Activated naive CD4-positive, alpha-beta T cell treated with anti-CD3 and anti-CD28 coated beads for 36 hours (primary cell): ENCODE results near the gene CTNNA2. TPM values are rescaled to one million over a fixed set of nuclear protein-coding genes. Genes with fewer than 3 reads are reported as not detected.

ENCODE experiments used
- CTCF ChIA-PET: fragments of 350-600 bp; sonication (Branson Sonifier 250); formaldehyde crosslinking; loops from one replicate; lab custom pipeline; 2021; ENCODE audit warnings: antibody characterized with exemption; lab: Charles Lee
- DNase-seq: peaks from one replicate; pipeline ENCODE4 v3.0.0-alpha.2; 2020
- H3K27ac Mint-ChIP-seq: one replicate; pipeline ENCODE4 v1.8.0; 2021; ENCODE audit warnings: mild to moderate bottlenecking, mixed read lengths
- H3K27me3 Mint-ChIP-seq: one replicate; pipeline ENCODE4 v1.8.0; 2021; ENCODE audit warnings: low read depth, mixed read lengths
- H3K36me3 Mint-ChIP-seq: one replicate; pipeline ENCODE4 v1.8.0; 2021; ENCODE audit warnings: low read depth, mixed read lengths
- H3K4me1 Mint-ChIP-seq: one replicate; pipeline ENCODE4 v1.8.0; 2021; ENCODE audit warnings: low read depth, mixed read lengths
- H3K4me3 Mint-ChIP-seq: one replicate; pipeline ENCODE4 v1.8.0; 2021; ENCODE audit warnings: mild to moderate bottlenecking, moderate library complexity, mixed read lengths
- H3K9me3 Mint-ChIP-seq: one replicate; pipeline ENCODE4 v1.8.0; 2021; ENCODE audit warnings: mixed read lengths
- intact Hi-C: fragments of 100-400 bp; cut with micrococcal nuclease; formaldehyde crosslinking; loops from one replicate; pipeline ENCODE4 v1.15.1; 2023
- total RNA-seq, 2 experiments: library from RNA; stranded (reverse); gene quantifications; one replicate each; pipeline ENCODE4 v1.2.3, GENCODE V29; 2021

CTNNA2 gene
- total RNA-seq, 2 experiments from 2014 or later = not detected

- H3K9me3 Mint-ChIP-seq = peaks cover 4% of the 10 kb centered on the region
- no peaks in the 10 kb centered on the region for H3K36me3 Mint-ChIP-seq
- no peaks in the 10 kb centered on the region for H3K4me1 Mint-ChIP-seq
- no peak overlapping the region for H3K27ac Mint-ChIP-seq
- CTCF ChIA-PET = no interaction called here
- DNase-seq = no peak
- intact Hi-C loops = no loop called here
- no peaks in the 10 kb centered on the region for H3K27me3 Mint-ChIP-seq
- no peak overlapping the region for H3K4me3 Mint-ChIP-seq
Observed at GRCh38 chr2:79855264-79856006, 342.6 kb downstream of the CTNNA2 start.

GRCh38 chr2:79857888-79858287, 345.0 kb downstream of the CTNNA2 start:
- Mint-ChIP-seq H3K27me3 (no peaks in the 10 kb centered on the region), H3K27ac (no peak overlapping the region), H3K9me3 (peaks cover 4% of the 10 kb centered on the region), H3K36me3 (no peaks in the 10 kb centered on the region), H3K4me3 (no peak overlapping the region), H3K4me1 (no peaks in the 10 kb centered on the region)
- intact Hi-C loops = no loop called here
- CTCF ChIA-PET = no interaction called here
- DNase-seq = no peak

- H3K36me3 Mint-ChIP-seq = no peaks in the 10 kb centered on the region
- CTCF ChIA-PET = interaction anchor here (0.6 to 1.2 kb wide), 2 partner anchors 25 to 727 kb away, joined by 3 read pairs; no protein-coding TSS in a partner anchor
- H3K27ac Mint-ChIP-seq = no peak overlapping the region
- H3K27me3 Mint-ChIP-seq = peaks cover 3% of the 10 kb centered on the region
- H3K4me1 Mint-ChIP-seq = no peaks in the 10 kb centered on the region
- intact Hi-C loops = no loop called here
- peaks cover 5% of the 10 kb centered on the region for H3K9me3 Mint-ChIP-seq
- H3K4me3 Mint-ChIP-seq = no peak overlapping the region
- no peak for DNase-seq
Observed at GRCh38 chr2:79860228-79861058, 347.6 kb downstream of the CTNNA2 start.

- Mint-ChIP-seq H3K27me3 (peaks cover 3% of the 10 kb centered on the region), H3K4me3 (no peak overlapping the region), H3K9me3 (peaks cover 5% of the 10 kb centered on the region), H3K36me3 (no peaks in the 10 kb centered on the region), H3K27ac (no peak overlapping the region), H3K4me1 (no peaks in the 10 kb centered on the region)
- intact Hi-C loops = no loop called here
- no peak for DNase-seq
- CTCF ChIA-PET = interaction anchor here (1.2 kb wide), 1 partner anchor 25 kb away, joined by 3 read pairs; no protein-coding TSS in a partner anchor
Observed at GRCh38 chr2:79861059-79861374, 348.2 kb downstream of the CTNNA2 start.

GRCh38 chr2:79862756-79863155, 349.9 kb downstream of the CTNNA2 start:
- no peak overlapping the region for H3K27ac Mint-ChIP-seq
- H3K4me3 Mint-ChIP-seq = no peak overlapping the region
- no peaks in the 10 kb centered on the region for H3K36me3 Mint-ChIP-seq
- peaks cover 3% of the 10 kb centered on the region for H3K27me3 Mint-ChIP-seq
- CTCF ChIA-PET = interaction anchor here (0.6 kb wide), 1 partner anchor 34 kb away, joined by 3 read pairs; no protein-coding TSS in a partner anchor
- peaks cover 3% of the 10 kb centered on the region for H3K9me3 Mint-ChIP-seq
- intact Hi-C loops = no loop called here
- no peak for DNase-seq
- no peaks in the 10 kb centered on the region for H3K4me1 Mint-ChIP-seq

- Mint-ChIP-seq H3K4me3 (no peak overlapping the region), H3K36me3 (no peaks in the 10 kb centered on the region), H3K27ac (no peak overlapping the region), H3K9me3 (no peaks in the 10 kb centered on the region), H3K4me1 (no peaks in the 10 kb centered on the region), H3K27me3 (no peaks in the 10 kb centered on the region)
- CTCF ChIA-PET = interaction anchor here (1.2 kb wide), 1 partner anchor 9 kb away, joined by 3 read pairs; no protein-coding TSS in a partner anchor
- intact Hi-C loops = no loop called here
- no peak for DNase-seq
Observed at GRCh38 chr2:79872656-79873055, 359.8 kb downstream of the CTNNA2 start.

- Mint-ChIP-seq H3K27ac (no peak overlapping the region), H3K36me3 (no peaks in the 10 kb centered on the region)
- CTCF ChIA-PET = interaction anchor here (1.2 kb wide), 1 partner anchor 10 kb away, joined by 3 read pairs; no protein-coding TSS in a partner anchor
Observed at GRCh38 chr2:79874015-79874414, 361.2 kb downstream of the CTNNA2 start.

GRCh38 chr2:79876430-79876829, 363.6 kb downstream of the CTNNA2 start:
- Mint-ChIP-seq H3K4me1 (no peaks in the 10 kb centered on the region), H3K4me3 (no peak overlapping the region), H3K36me3 (no peaks in the 10 kb centered on the region), H3K9me3 (no peaks in the 10 kb centered on the region), H3K27me3 (no peaks in the 10 kb centered on the region), H3K27ac (no peak overlapping the region)
- no peak for DNase-seq
- intact Hi-C loops = no loop called here
- CTCF ChIA-PET = interaction anchor here (0.9 kb wide), 1 partner anchor 13 kb away, joined by 3 read pairs; no protein-coding TSS in a partner anchor

More at GRCh38 chr2:79874015-79874414, 361.2 kb downstream of the CTNNA2 start:
- H3K9me3 Mint-ChIP-seq = no peaks in the 10 kb centered on the region
- H3K4me1 Mint-ChIP-seq = no peaks in the 10 kb centered on the region
- H3K4me3 Mint-ChIP-seq = no peak overlapping the region
- intact Hi-C loops = no loop called here
- no peak for DNase-seq
- no peaks in the 10 kb centered on the region for H3K27me3 Mint-ChIP-seq

GRCh38 chr2:79882548-79882947, 369.7 kb downstream of the CTNNA2 start:
- Mint-ChIP-seq H3K36me3 (no peaks in the 10 kb centered on the region), H3K9me3 (no peaks in the 10 kb centered on the region), H3K27ac (no peak overlapping the region), H3K27me3 (peaks cover 6% of the 10 kb centered on the region), H3K4me3 (no peak overlapping the region), H3K4me1 (no peaks in the 10 kb centered on the region)
- intact Hi-C loops = loop anchor here (10.0 kb wide), 1 partner anchor 648 kb away; no protein-coding TSS in a partner anchor
- no peak for DNase-seq
- CTCF ChIA-PET = no interaction called here

- peak; percentile 45 for DNase-seq
- Mint-ChIP-seq H3K36me3 (no peaks in the 10 kb centered on the region), H3K27me3 (peaks cover 9% of the 10 kb centered on the region), H3K27ac (no peak overlapping the region), H3K4me3 (no peak overlapping the region), H3K9me3 (no peaks in the 10 kb centered on the region), H3K4me1 (no peaks in the 10 kb centered on the region)
- intact Hi-C loops = loop anchor here (10.0 kb wide), 1 partner anchor 653 kb away; no protein-coding TSS in a partner anchor
- CTCF ChIA-PET = interaction anchor here (0.5 to 0.6 kb wide), 2 partner anchors 542 to 1120 kb away, joined by 3 read pairs; no protein-coding TSS in a partner anchor
Observed at GRCh38 chr2:79887747-79888374, 375.0 kb downstream of the CTNNA2 start.

- Mint-ChIP-seq H3K9me3 (no peaks in the 10 kb centered on the region), H3K27me3 (peaks cover 3% of the 10 kb centered on the region), H3K4me1 (no peaks in the 10 kb centered on the region), H3K36me3 (no peaks in the 10 kb centered on the region), H3K4me3 (no peak overlapping the region), H3K27ac (no peak overlapping the region)
- no peak for DNase-seq
- intact Hi-C loops = no loop called here
- CTCF ChIA-PET = no interaction called here
Observed at GRCh38 chr2:79892123-79892522, 379.3 kb downstream of the CTNNA2 start.

GRCh38 chr2:79899196-79899595, 386.3 kb downstream of the CTNNA2 start:
- no peak for DNase-seq
- Mint-ChIP-seq H3K27me3 (peaks cover 4% of the 10 kb centered on the region), H3K36me3 (no peaks in the 10 kb centered on the region), H3K4me3 (no peak overlapping the region), H3K9me3 (no peaks in the 10 kb centered on the region), H3K4me1 (no peaks in the 10 kb centered on the region), H3K27ac (no peak overlapping the region)
- CTCF ChIA-PET = no interaction called here
- intact Hi-C loops = no loop called here
